Ishikawa (cell line): ENCODE results near the gene CDKN1A.
A peak's percentile ranks its signal among the peaks of the same experiment; 100 is the strongest.

Experiments used
- CEBPB ChIP-seq: IDR thresholded peaks from 2 replicates; pipeline ENCODE4 v1.6.1; 2012
- CREB1 ChIP-seq: IDR thresholded peaks from 2 replicates; pipeline ENCODE4 v1.6.1; 2012; ENCODE audit warnings: low read depth
- EGR1 ChIP-seq: IDR thresholded peaks from 2 replicates; pipeline ENCODE4 v1.6.1; 2012
- EP300 ChIP-seq: IDR thresholded peaks from 2 replicates; pipeline ENCODE4 v1.6.1; 2012; ENCODE audit warnings: borderline replicate concordance
- FOXM1 ChIP-seq: IDR thresholded peaks from 2 replicates; pipeline ENCODE4 v1.6.1; 2012; ENCODE audit warnings: low read depth, borderline replicate concordance
- NFIC ChIP-seq: IDR thresholded peaks from 2 replicates; pipeline ENCODE4 v1.6.1; 2012
- RAD21 ChIP-seq: IDR thresholded peaks from 2 replicates; pipeline ENCODE4 v1.6.1; 2012; ENCODE audit warnings: low read depth
- TAF1 ChIP-seq: IDR thresholded peaks from 2 replicates; pipeline ENCODE4 v1.6.1; 2012; ENCODE audit warnings: low read depth, mild to moderate bottlenecking
- TCF12 ChIP-seq: IDR thresholded peaks from 2 replicates; pipeline ENCODE4 v1.6.1; 2012; ENCODE audit warnings: low read depth
- TEAD4 ChIP-seq: IDR thresholded peaks from 2 replicates; pipeline ENCODE4 v1.6.1; 2012
- YY1 ChIP-seq: IDR thresholded peaks from 2 replicates; pipeline ENCODE4 v1.6.1; 2012; ENCODE audit warnings: low read depth
- ZBTB7A ChIP-seq: IDR thresholded peaks from 2 replicates; pipeline ENCODE4 v1.6.1; 2012; ENCODE audit warnings: low read depth
- TF ChIP-seq, protein P1 (sequence below): IDR thresholded peaks from 2 replicates; pipeline ENCODE4 v1.6.1; 2012
- TF ChIP-seq, protein P2 (sequence below): IDR thresholded peaks from 2 replicates; pipeline ENCODE4 v1.6.1; 2012
- TF ChIP-seq, protein P3 (sequence below): IDR thresholded peaks from 2 replicates; pipeline ENCODE4 v1.6.1; 2012; ENCODE audit warnings: low read depth, mild to moderate bottlenecking

CDKN1A gene

DNA sequence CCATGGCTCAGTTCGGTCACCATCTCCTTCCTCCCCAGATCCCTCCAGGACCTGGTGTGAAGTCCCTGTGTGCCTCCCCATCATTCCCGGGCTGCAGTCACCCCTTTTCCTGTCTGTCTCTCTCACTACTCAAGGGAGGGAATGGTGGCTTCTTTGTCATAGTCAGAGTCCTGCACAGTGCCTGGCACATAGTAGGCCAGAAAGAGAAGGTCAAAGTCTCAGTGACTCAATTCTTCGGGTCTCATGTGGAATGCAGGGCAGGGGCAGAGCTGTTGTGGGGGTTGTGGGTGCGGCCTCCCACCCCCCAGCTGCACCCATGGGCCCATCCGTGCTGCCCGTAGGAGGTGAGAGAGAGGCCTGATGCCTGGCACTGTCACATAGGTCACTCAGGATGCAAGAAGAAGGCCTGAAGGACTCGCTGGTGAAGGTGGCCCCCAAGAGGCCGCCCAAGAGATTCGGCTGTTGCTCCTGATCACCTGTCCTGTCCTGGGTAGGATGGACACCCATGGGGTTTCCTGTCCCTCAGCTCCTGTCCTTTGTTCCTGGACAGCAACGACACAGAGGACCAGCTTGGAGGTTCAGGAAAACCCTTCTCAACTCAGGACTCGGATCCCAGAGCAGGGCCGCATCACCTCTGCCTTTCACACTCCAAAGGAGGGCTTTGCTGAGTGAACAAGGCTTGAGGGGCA is 53.3 kb downstream of the CDKN1A start:
- TF ChIP-seq TCF12 (no peak), RAD21 (peak; percentile 20; the same call in 1 of the 2 replicates)

DNA sequence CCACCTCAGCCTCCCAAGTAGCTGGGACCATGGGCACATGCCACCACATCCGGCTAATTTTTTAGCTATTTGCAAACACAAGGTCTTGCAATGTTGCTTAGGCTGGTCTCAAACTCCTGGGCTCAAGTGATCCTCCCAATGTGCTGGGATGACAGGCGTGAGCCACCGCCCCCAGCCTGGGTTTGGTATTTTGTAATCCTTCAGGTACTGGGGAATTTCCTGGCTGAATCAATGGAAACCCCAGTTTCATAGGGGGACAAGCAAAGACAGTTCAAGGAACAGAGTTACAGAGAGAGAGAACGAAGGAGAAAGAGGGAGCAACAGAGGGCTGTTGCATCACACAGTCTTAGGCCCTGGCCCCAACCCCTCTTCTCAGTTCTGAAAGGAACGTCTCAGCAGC is 54.8 kb downstream of the CDKN1A start:
- no peak for TF ChIP-seq ZBTB7A
- no peak for TF ChIP-seq EGR1
- TF ChIP-seq, protein P1, sequence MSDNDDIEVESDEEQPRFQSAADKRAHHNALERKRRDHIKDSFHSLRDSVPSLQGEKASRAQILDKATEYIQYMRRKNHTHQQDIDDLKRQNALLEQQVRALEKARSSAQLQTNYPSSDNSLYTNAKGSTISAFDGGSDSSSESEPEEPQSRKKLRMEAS: no peak
- TF ChIP-seq NFIC: no peak
- TF ChIP-seq, protein P2, sequence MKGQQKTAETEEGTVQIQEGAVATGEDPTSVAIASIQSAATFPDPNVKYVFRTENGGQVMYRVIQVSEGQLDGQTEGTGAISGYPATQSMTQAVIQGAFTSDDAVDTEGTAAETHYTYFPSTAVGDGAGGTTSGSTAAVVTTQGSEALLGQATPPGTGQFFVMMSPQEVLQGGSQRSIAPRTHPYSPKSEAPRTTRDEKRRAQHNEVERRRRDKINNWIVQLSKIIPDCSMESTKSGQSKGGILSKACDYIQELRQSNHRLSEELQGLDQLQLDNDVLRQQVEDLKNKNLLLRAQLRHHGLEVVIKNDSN: no peak
- no peak for TF ChIP-seq RAD21
- TF ChIP-seq EP300: no peak
- no peak for TF ChIP-seq FOXM1
- TF ChIP-seq YY1: no peak
- TF ChIP-seq TCF12: no peak
- no peak for TF ChIP-seq TEAD4
- TF ChIP-seq, protein P3, sequence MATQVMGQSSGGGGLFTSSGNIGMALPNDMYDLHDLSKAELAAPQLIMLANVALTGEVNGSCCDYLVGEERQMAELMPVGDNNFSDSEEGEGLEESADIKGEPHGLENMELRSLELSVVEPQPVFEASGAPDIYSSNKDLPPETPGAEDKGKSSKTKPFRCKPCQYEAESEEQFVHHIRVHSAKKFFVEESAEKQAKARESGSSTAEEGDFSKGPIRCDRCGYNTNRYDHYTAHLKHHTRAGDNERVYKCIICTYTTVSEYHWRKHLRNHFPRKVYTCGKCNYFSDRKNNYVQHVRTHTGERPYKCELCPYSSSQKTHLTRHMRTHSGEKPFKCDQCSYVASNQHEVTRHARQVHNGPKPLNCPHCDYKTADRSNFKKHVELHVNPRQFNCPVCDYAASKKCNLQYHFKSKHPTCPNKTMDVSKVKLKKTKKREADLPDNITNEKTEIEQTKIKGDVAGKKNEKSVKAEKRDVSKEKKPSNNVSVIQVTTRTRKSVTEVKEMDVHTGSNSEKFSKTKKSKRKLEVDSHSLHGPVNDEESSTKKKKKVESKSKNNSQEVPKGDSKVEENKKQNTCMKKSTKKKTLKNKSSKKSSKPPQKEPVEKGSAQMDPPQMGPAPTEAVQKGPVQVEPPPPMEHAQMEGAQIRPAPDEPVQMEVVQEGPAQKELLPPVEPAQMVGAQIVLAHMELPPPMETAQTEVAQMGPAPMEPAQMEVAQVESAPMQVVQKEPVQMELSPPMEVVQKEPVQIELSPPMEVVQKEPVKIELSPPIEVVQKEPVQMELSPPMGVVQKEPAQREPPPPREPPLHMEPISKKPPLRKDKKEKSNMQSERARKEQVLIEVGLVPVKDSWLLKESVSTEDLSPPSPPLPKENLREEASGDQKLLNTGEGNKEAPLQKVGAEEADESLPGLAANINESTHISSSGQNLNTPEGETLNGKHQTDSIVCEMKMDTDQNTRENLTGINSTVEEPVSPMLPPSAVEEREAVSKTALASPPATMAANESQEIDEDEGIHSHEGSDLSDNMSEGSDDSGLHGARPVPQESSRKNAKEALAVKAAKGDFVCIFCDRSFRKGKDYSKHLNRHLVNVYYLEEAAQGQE: no peak
- TF ChIP-seq TAF1: no peak
- no peak for TF ChIP-seq CEBPB
- TF ChIP-seq CREB1: no peak

DNA sequence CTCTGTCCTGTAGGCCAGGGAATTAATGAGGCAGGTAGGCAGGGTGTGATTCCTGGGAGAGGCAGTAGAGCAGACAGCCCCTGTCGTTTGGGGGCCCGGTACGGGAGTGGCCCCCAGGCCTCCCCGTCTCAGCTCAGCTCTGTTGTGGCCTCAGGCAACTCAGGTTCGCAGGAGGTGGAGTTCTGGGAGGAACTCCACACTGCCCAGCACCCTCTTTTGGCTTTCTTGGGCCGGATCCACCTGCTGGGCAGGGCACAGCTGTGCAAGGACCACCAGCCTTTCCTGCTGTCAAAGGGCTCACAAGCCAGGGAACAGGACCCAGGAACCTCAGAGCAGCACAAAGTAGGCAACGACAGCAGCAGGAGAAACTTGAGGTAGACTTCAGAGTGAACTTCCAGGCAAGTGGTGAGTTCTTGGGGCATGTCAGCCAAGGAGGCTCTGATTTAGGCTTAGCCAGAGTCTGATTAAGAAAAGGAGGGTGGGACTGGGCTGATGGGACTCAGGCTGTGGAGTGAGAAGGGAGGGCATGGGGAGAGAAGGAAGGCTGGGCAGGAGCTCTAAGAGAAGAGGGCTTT is 56.1 kb downstream of the CDKN1A start:
- TF ChIP-seq TAF1 (no peak), TCF12 (no peak), RAD21 (no peak), EGR1 (no peak), NFIC (no peak), ZBTB7A (no peak), CREB1 (no peak), CEBPB (no peak), FOXM1 (no peak), EP300 (no peak), TEAD4 (no peak), YY1 (no peak)
- TF ChIP-seq, protein P2: no peak
- TF ChIP-seq, protein P1: no peak
- TF ChIP-seq, protein P3: no peak

DNA sequence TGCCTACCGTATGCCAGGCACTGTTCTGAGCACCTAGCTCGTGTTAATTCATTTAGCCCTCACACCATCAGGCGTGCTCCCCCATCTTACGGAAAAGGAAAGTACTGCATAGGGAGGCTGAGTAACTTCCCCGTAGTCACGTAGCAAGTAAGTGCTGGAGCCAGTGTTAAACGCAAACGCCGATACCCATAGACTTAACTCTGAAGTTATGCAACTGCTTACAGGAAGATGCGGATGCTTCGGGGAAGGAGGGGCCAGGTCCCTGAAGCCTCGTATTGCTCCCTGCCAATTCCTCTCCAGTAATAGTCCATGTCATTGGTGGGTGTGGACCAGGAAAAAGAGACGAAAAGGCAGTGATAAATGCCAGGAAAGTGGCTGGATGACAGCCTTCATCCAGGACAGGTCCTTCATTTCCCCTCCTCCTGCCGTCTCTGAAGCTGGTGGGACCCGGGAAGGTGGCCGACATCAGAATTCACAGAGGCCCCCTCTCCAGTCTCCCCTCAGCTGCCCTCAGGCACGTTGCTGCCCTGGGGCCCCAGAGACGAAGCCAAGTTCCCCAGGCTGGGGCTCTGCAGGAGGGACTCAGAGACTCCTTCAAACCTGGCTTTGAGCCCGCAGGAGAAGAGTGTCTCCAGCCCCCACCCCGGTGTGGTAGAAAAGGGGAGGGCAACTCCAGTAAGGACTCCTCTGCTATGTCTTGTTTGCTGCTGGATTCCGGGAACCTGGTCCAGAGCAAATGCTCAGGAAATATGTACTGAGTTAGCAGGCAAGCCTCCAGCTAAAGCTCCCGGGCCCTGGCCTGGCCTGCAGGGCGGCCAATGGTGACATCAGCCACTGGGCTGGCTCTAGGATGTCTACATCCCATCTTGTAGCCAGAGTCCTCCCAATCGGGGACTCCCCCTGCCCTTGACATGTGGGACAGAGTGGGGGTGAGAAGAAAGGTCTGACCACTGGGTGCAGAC is 56.9 kb downstream of the CDKN1A start:
- TF ChIP-seq, protein P1: no peak
- TF ChIP-seq YY1: no peak
- no peak for TF ChIP-seq ZBTB7A
- TF ChIP-seq TCF12: no peak
- no peak for TF ChIP-seq RAD21
- no peak for TF ChIP-seq TAF1
- TF ChIP-seq, protein P3: no peak
- no peak for TF ChIP-seq EGR1
- TF ChIP-seq CREB1: no peak
- no peak for TF ChIP-seq FOXM1
- no peak for TF ChIP-seq NFIC
- TF ChIP-seq CEBPB: no peak
- TF ChIP-seq TEAD4: no peak
- TF ChIP-seq EP300: no peak
- TF ChIP-seq, protein P2: no peak
